ENCODE data around the gene XXYLT1.
A peak's percentile ranks its signal among the peaks of the same experiment; 100 is the strongest.

Gene XXYLT1

DNA sequence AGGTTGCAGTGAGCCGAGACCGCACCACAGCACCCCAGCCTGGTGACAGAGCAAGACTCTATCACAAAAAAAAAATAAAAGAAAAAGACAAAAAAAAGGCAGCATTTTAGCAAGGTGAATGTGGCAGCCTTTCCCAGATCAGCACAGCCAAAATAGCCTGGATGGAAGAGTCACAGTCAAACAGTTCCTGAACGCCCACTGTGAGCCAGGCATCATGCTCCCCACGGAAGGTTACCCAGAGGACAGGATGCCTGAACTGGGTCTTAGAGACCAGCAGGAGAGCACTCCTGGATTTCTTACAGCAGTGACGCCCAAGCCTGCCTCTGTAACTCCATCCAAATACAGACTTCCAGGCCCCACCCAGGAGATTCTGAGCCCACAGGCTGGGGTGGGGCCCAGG lies 4.5 kb downstream of the XXYLT1 start:
- no peak for DNase-seq

DNA sequence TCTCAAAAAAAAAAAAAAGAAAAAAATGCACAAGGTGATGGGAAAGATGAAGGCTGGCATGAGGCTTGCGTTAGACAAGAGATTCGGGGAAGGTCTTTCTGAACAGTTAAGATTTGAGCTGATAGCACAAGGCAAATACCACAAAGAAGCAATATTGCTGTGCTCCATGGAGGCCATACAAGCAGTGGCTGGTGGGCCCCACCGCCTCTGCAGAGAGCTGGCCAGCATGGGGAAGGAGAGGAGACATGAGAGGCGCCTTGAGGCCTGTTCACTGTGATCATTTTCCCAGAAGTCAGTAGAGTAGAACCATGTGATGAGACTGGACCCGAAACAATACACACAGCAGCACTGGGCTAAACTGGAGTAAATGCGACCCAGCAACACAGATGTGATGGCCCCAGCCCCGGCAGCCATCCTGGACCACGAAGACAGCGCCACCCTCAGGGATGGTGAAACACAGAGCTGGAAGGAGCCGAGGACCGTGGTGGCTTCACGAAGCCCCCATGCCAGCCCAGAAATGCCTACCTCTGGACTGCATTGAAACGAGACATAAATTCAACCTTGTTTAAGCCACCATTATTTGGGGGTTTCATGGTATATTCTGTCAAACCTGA lies 5.5 kb downstream of the XXYLT1 start:
- DNase-seq, result no peak

- no peak for DNase-seq
Observed at GRCh38 chr3:195263925-195264600, 6.9 kb downstream of the XXYLT1 start.

GRCh38 chr3:195263193-195263924 lies 7.6 kb downstream of the XXYLT1 start:
- no peak for DNase-seq

GRCh38 chr3:195261925-195262324 lies 9.0 kb downstream of the XXYLT1 start:
- no peak for DNase-seq

GRCh38 chr3:195260280-195260905 lies 10.6 kb downstream of the XXYLT1 start:
- DNase-seq, result peak; percentile 85

DNA sequence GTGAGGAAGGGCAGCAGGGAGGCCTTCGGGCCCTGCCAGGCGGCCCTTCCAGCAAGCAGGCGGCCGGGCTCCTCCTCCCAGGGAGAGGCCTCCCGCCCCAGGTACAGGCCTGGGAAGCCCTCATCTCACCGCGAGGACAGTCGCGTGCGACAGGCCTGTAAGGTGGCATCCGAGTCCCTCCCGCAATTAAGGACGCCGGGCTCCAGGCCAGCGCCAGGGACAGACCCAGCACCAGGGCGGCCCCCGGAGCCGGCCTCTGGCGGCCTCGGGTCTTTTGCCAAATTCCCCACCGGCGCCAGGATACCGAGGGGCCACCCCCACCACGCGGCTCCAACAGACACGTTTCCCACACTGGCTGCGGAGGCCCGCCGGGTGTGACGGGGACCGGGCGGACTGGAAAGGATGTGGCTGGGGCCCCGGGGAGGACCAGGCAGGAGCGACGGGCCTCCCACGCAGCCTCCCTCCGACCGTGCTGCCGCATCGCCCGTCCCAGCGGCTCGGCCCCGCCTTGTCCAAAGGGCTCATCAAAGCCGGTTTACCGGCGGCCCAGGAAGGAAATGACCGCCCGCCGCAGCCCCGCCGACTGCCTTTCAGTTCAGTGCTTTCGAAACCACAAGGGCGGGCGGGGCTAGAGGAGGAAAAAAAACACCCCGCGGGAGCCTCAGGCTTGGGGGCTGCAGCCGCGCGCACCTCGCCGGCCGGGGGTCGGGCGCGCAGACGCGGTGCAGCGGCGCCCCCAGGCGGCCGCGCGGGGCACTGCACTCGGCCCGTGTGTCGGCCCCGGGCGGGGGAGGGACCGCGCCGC lies 11.3 kb downstream of the XXYLT1 start:
- DNase-seq, result peak; percentile 79

GRCh38 chr3:195259154-195259474 lies 11.8 kb downstream of the XXYLT1 start:
- no peak for DNase-seq

DNA sequence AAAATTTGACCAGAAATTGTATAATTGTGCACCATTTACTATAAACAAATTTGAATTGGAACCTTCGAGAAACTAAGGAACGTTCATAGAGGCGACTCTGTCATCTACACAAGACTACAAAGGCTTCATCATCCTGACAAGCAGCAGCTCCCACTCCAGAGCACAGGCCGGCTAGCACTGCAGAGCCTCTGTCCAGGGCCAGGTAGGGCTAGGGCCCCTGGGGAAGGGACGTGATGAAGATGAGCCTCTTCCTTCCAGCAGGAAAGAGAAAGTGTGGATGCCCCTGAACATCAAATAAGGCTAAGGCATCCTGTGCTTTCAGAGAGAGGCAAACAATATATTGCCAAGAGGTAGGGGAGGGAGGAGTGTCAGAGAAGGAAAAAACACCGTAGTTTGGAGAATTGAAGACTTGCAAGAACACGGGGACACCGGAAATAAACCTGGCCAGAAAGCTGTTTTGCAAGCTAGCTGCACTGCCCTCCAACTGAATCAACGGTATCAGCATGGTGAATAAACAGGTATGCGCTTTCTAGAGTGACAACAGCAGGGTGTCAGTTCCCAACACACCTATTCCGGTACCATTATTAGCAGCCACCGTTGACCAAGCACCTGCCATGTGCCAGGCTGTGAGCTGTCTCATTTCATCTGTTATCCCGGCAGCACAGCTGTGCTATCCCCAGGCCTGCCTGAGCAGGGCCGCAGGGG lies 12.4 kb downstream of the XXYLT1 start:
- DNase-seq, result peak; percentile 82

- DNase-seq, result no peak
Observed at GRCh38 chr3:195257454-195258448, 13.2 kb downstream of the XXYLT1 start.

DNA sequence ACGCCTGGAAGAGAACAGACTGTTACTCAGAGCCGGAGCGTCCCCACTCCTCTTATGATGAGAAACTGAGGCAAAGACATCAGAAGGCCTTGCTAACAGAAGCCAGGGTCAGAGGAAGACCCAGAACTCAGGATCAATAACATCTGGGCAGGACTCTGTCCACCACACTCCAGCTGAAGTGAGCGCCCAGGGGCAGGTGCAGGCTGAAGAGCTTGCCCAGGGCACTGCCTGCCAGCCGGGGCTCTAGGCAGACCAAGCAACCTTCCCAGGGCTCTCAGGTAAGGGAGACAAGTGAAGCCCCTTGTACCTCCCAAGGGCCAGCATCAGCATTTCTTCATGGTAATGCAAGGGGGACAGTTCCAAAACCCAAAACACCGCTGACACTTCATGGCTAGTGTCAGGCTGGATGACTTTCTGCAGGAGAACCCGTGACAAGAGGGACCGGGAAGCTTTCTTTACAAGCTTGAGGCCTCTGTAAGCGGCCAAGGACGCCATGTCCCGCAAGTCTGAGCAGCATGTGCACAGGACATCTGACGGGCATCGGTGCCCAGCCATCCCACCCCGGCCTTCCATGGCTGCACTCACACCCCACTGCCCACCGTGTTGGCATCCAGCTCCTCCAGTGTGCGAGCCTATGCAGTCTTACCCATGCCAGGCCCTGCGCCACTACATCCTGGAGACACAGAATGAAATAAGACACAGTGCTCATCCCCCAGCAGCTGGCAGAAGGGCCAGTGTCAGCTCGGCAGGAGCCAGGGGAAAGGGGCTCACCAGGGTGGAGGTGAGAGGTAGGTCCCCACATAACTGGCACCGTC lies 14.1 kb downstream of the XXYLT1 start:
- DNase-seq, result no peak

- no peak for DNase-seq
Observed at GRCh38 chr3:195255571-195256501, 15.1 kb downstream of the XXYLT1 start.

- no peak for DNase-seq
Observed at GRCh38 chr3:195255176-195255500, 15.8 kb downstream of the XXYLT1 start.

DNA sequence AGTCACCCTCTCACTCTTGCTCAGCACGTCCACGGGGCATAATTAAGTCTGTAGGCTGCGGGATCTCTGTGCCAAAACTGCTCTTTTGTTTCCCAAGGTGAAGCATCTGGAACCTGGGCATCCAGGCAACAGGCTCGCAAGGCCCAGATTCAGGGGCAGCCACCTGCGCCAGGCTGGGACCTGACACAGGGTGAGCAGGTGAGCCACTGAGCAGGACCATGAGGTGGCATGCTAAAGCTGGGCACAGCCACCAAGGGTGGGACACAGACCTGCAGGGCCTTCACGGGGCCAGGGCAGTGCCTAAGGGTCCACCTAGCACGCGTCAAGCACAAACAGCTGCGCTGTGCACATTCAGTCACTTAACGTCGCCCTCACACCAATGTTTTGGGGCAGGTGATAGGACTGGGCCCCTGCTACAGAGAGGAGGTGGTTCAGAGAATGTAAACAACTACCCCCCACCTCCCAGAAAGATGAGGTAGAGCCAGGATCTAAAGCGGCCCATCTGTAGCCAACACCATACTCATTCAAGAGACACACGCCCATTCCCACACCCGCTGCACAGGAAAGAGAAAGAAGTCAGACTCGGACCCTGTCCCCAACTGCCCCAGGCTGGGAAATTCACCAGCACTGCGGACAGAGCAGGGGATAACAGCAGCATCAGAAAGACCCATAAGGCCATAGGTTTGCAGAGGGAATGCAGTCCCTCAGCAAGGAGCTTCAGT lies 16.3 kb downstream of the XXYLT1 start:
- peak; percentile 25 for DNase-seq

- no peak for DNase-seq
Observed at GRCh38 chr3:195253923-195254432, 17.0 kb downstream of the XXYLT1 start.

- no peak for DNase-seq
Observed at GRCh38 chr3:195251336-195252065, 19.5 kb downstream of the XXYLT1 start.

GRCh38 chr3:195250473-195251251 lies 20.3 kb downstream of the XXYLT1 start:
- peak; percentile 16 for DNase-seq

Data from NCI-H2171 treated with DMSO at 0.1 percent for 48 hours (cell line).